Transverse colon (tissue), 4 donors: ENCODE results near the gene LRFN5. TPM values are rescaled to one million over a fixed set of nuclear protein-coding genes. Genes with fewer than 3 reads are reported as not detected.

ENCODE experiments used
- DNase-seq: peaks from one replicate; pipeline ENCODE4 v3.0.0-alpha.2; 2019
- H3K27ac ChIP-seq, 4 donors: fragments of 200-600 bp; sonication (generic); 2 replicates each; pipeline ENCODE4 v1.5.1; 2016 to 2018; ENCODE audit warnings: inconsistent platforms in 4 of 4
- H3K27me3 ChIP-seq: fragments of 200-600 bp; sonication (generic); 2 replicates; pipeline ENCODE4 v1.5.1; 2017; ENCODE audit warnings: inconsistent platforms
- H3K36me3 ChIP-seq, 4 donors: fragments of 200-600 bp; sonication (generic); 2 replicates each; pipeline ENCODE4 v1.5.1; 2017 to 2019; ENCODE audit warnings: inconsistent platforms in 4 of 4
- H3K4me1 ChIP-seq, 4 donors: fragments of 200-600 bp; sonication (generic); 2 replicates each; pipeline ENCODE4 v1.5.1; 2017 to 2020; ENCODE audit warnings: inconsistent platforms in 4 of 4
- H3K4me3 ChIP-seq, 4 donors: fragments of 200-600 bp; sonication (generic); 1 replicate in 1 of 4; 2 replicates in 3 of 4; pipeline versions ENCODE4 v1.5.1 to v1.6.1; 2017 to 2019; ENCODE audit warnings: inconsistent platforms in 4 of 4
- H3K9me3 ChIP-seq, 2 donors: fragments of 200-600 bp; sonication (generic); 2 replicates each; pipeline ENCODE4 v1.5.1; 2017 to 2019; ENCODE audit warnings: inconsistent platforms in 2 of 2
- EP300 ChIP-seq: sonication (generic); formaldehyde crosslinking; IDR thresholded peaks from one replicate; pipeline ENCODE4 v1.6.1; 2017; ENCODE audit warnings: antibody characterized with exemption, low read depth
- POLR2A ChIP-seq: fragments of 450-650 bp; IDR thresholded peaks from one replicate; pipeline ENCODE4 v1.6.1; 2016; ENCODE audit warnings: antibody characterized with exemption, mild to moderate bottlenecking, moderate library complexity
- POLR2AphosphoS5 ChIP-seq, 3 donors: sonication (generic); formaldehyde crosslinking; IDR thresholded peaks; one replicate each; pipeline ENCODE4 v1.6.1; 2016; ENCODE audit warnings: antibody characterized with exemption in 3 of 3
- WGBS, 2 donors: methylation state at CpG; one replicate each; pipeline ENCODE4 v1.1.5; 2018; ENCODE audit warnings: low coverage in 1 of 2; 5-methylcytosine and 5-hydroxymethylcytosine counted together
- in situ Hi-C, 4 donors: fragments of 200-750 bp; cut with MboI; loops; one replicate each; pipeline versions ENCODE4 v1.15.0 to v1.15.1; 2017; ENCODE audit warnings: low sequenced_read_pairs in 3 of 4, low pct_ligation_motif_present in 1 of 4, low pct_unique_long_range_greater_than_20kb in 1 of 4
- intact Hi-C: fragments of 100-400 bp; cut with DNase I; formaldehyde crosslinking; loops from one replicate; pipeline ENCODE4 v1.15.1; 2023; ENCODE audit warnings: low total_unique reads
- total RNA-seq, 4 donors: library from RNA; depleted of rRNA; stranded (reverse); fragments of >200 nt; gene quantifications; one replicate each; pipeline ENCODE4 v1.1.0, GENCODE V29; 2016
- TF ChIP-seq, protein P1 (sequence below), 5 experiments: fragments of 200-600 bp in 3 of 5; fragments of 450-650 bp in 2 of 5; sonication (generic) in 3 of 5; IDR thresholded peaks; 1 replicate in 2 of 5; 2 replicates in 3 of 5; pipeline ENCODE4 v1.5.1; 2016 to 2017; ENCODE audit warnings: antibody characterized with exemption in 5 of 5, inconsistent platforms in 3 of 5, mild to moderate bottlenecking in 2 of 5, moderate library complexity in 1 of 5

The LRFN5 gene
- total RNA-seq, 4 donors from 2014 or later, result 0.40 to 4.5 (median 1.5) TPM

DNA sequence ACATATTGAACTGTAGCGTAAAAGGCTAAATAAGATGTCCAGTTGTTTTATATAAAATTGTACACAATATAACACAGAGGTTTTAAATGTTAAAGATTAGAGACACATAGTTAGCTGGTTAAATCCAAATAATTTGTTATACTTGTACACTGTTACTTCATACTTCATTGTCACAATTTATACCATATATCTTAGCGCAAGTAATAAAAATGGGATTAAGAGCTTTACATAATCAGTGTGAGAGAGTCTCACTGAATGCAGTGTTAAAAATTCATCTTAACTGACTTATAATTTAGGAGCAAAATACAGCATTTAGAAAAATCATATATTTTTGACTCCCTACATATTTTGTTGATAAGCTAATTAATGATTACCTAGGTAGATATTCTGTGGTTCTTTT lies 36.1 kb downstream of the LRFN5 start:
- DNase-seq, result no peak
- H3K4me3 ChIP-seq, result no peak overlapping the region
- TF ChIP-seq POLR2AphosphoS5 (IDR thresholded peaks at IDR 0.05) (no peak), POLR2A (no peak), EP300 (no peak)
- TF ChIP-seq, protein P1, sequence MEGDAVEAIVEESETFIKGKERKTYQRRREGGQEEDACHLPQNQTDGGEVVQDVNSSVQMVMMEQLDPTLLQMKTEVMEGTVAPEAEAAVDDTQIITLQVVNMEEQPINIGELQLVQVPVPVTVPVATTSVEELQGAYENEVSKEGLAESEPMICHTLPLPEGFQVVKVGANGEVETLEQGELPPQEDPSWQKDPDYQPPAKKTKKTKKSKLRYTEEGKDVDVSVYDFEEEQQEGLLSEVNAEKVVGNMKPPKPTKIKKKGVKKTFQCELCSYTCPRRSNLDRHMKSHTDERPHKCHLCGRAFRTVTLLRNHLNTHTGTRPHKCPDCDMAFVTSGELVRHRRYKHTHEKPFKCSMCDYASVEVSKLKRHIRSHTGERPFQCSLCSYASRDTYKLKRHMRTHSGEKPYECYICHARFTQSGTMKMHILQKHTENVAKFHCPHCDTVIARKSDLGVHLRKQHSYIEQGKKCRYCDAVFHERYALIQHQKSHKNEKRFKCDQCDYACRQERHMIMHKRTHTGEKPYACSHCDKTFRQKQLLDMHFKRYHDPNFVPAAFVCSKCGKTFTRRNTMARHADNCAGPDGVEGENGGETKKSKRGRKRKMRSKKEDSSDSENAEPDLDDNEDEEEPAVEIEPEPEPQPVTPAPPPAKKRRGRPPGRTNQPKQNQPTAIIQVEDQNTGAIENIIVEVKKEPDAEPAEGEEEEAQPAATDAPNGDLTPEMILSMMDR (IDR thresholded peaks at IDR 0.05), result no peak
- 87 to 92% methylated on average over 2 of the region's 2 CpGs for WGBS, 2 donors
- in situ Hi-C loops (no loop called here), intact Hi-C loops (no loop called here)
- H3K27ac ChIP-seq, result no peak overlapping the region
- H3K9me3 ChIP-seq, result no peaks in the 10 kb centered on the region
- no peaks in the 10 kb centered on the region for H3K36me3 ChIP-seq
- no peaks in the 10 kb centered on the region for H3K27me3 ChIP-seq
- no peaks in the 10 kb centered on the region for H3K4me1 ChIP-seq

DNA sequence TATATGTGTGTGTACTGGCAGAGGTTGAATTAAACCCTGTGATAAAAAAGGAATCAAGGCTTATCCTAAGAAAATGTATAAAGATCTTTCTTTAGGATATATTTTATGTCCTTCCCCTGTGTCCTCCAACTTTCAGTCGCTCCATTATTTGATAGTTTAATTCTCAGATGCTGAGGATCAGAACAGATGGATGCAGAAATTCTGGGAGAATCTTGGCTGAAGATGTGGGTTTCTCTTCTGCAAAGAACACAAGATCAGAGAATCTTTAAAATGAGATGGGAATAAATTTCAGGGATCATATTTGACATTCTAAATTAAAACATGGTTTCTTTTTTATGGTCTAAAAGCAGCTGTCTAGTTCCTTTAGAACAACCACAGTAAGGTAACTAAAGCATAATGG lies 37.9 kb downstream of the LRFN5 start:
- in situ Hi-C loops, result no loop called here
- 86 to 100% methylated on average over 1 of the region's 1 CpG for WGBS, 2 donors

DNA sequence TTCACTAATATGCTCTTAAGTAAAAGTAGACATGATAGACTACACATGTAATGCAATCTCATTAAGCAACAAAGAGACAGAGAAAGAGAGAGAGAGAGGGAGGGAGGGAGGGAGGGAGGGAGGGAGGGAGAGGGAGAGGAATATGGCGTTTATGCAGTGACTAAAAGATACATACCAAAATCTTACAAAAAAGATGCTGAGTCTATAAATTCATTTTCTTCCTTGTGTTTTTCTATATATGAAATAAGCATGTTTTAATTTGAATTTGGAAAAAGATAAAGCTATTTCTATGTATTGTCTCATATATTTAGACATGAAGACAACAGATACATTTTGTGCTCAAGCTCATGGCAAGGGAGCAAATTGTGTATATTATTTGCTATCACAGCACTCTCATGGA lies 44.1 kb downstream of the LRFN5 start:
- H3K4me3 ChIP-seq, result no peak overlapping the region
- H3K27ac ChIP-seq, result no peak overlapping the region
- 58 to 89% methylated on average over 1 of the region's 1 CpG for WGBS, 2 donors
- intact Hi-C loops (no loop called here), in situ Hi-C loops (no loop called here)
- no peaks in the 10 kb centered on the region for H3K27me3 ChIP-seq
- H3K9me3 ChIP-seq, result no peaks in the 10 kb centered on the region
- no peak for DNase-seq
- TF ChIP-seq EP300, result no peak
- TF ChIP-seq, protein P1 (IDR thresholded peaks at IDR 0.05), result no peak
- TF ChIP-seq POLR2AphosphoS5 (IDR thresholded peaks at IDR 0.05), result no peak
- no peak for TF ChIP-seq POLR2A
- no peaks in the 10 kb centered on the region for H3K36me3 ChIP-seq
- H3K4me1 ChIP-seq, result no peaks in the 10 kb centered on the region

More for the DNA sequence above, 37.9 kb downstream of the LRFN5 start:
- intact Hi-C loops, result no loop called here
- H3K4me3 ChIP-seq, result no peak overlapping the region
- H3K9me3 ChIP-seq, result no peaks in the 10 kb centered on the region
- no peak for DNase-seq
- H3K27ac ChIP-seq, result no peak overlapping the region
- H3K36me3 ChIP-seq, result no peaks in the 10 kb centered on the region
- no peaks in the 10 kb centered on the region for H3K27me3 ChIP-seq
- TF ChIP-seq EP300 (no peak), POLR2A (no peak), POLR2AphosphoS5 (IDR thresholded peaks at IDR 0.05) (no peak)
- TF ChIP-seq, protein P1 (IDR thresholded peaks at IDR 0.05), result no peak
- H3K4me1 ChIP-seq, result no peaks in the 10 kb centered on the region

DNA sequence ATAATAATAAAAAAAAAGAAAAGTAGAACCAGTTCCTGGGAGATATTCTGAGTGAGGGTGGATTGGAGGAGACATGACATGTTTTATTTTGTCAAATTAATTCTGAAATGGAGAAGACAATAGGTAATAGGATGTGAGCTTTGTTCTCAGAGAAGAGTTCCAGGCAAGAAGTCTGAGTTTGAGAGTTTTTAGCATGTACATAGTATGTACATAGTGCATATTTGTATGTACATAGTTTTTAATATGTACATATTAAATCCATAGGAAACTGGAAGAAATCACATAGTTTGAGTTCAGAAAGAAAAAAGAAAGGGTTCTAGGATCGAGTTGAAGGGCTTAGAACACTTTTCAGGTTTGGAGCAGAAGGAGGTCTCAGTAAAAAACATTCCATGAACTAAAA lies 47.5 kb downstream of the LRFN5 start:
- no peak for DNase-seq
- Histone ChIP-seq H3K27me3 (no peaks in the 10 kb centered on the region), H3K9me3 (no peaks in the 10 kb centered on the region), H3K27ac (no peak overlapping the region), H3K4me1 (no peaks in the 10 kb centered on the region), H3K4me3 (no peak overlapping the region), H3K36me3 (no peaks in the 10 kb centered on the region)
- no peak for TF ChIP-seq EP300
- intact Hi-C loops, result no loop called here
- 32 to 36% methylated on average over 1 of the region's 1 CpG for WGBS, 2 donors
- in situ Hi-C loops, result no loop called here

DNA sequence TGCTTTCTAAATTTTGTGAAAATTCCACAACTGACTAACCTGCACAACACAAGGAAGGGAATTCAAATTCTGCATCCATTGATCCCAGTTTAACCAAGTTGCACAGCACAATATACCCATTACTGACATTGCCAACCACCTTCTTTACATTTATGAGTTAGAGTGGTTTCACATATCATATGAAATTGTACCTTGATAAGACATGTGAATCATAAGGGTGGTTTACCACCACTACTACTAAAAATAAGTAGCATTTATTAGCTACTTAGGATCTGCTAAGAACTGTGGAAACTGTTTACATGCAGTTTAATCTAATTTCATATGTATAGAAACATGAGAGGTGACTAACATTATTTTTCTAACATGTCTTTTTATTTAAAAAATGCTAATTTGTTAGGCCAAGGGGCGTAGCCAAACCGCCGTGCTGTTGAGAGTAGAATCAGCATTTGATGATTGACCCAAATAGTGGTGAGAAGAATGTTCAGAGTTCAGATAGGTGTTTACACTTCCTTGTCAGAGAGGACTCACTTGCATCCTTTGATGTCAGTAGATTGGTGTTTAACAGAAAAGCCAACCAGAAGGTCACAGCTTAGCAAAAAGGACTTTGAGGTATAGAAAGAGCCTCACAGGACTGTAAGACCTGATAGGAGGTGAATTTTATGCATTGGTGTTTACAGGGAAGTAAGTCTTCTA lies 56.2 kb downstream of the LRFN5 start:
- no peaks in the 10 kb centered on the region for H3K9me3 ChIP-seq
- no peak overlapping the region for H3K27ac ChIP-seq
- H3K4me1 ChIP-seq, result no peaks in the 10 kb centered on the region
- H3K27me3 ChIP-seq, result no peaks in the 10 kb centered on the region
- intact Hi-C loops (no loop called here), in situ Hi-C loops (no loop called here)
- no peak for DNase-seq
- 80 to 94% methylated on average over 3 of the region's 3 CpGs for WGBS, 2 donors
- TF ChIP-seq, protein P1 (IDR thresholded peaks at IDR 0.05), result no peak
- TF ChIP-seq POLR2AphosphoS5 (IDR thresholded peaks at IDR 0.05) (no peak), POLR2A (no peak), EP300 (no peak)
- no peak overlapping the region for H3K4me3 ChIP-seq
- no peaks in the 10 kb centered on the region for H3K36me3 ChIP-seq
